ENCODE data around the gene C3. TPM values are rescaled to one million over a fixed set of nuclear protein-coding genes. Genes with fewer than 3 reads are reported as not detected.

C3 gene
- polyA plus RNA-seq, 1 experiment, result 1.8 TPM

DNA sequence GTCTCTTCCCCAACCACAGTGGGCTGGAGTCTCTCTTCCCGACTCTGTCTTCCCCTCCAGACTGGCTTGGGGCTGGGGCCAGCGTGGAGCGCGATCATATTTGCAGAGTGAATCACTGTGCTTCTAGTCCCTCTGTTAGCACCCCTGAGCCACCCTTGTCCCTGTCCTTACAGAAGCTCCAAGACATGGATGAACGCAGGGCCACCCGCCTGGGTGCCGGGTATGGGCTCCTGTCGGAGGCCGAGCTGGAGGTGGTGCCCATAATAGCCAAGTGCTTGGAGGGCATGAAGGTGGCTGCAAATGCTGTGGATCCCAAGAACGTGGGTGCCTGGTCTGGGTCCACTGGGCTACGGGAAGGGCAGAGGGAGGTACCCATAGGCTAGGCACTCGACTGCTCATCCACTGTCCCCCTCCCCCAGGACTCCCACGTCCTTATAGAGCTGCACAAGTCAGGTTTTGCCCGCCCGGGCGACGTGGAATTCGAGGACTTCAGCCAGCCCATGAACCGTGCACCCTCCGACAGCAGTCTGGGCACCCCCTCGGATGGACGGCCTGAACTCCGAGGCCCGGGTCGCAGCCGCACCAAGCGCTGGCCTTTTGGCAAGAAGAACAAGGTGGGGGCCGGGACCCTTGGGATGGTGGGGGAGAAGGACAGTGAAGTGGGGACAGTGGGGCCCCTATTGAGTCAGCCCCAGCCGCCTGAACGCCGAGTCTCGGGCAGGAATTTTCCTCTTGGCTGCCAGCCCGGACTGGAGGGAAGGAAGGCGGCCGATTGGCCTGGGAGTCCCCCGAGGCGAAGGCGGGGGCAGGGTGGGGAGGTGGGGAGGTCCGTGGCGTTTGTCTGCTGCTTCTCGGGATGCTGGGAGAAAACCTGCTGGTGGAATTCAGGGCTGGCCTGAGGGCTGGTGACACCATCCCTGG is 24.2 kb upstream of the C3 start:
- ChIA-PET CTCF (interaction anchor here (1.2 kb wide), 1 partner anchor 119 kb away, joined by 7 read pairs; no protein-coding TSS in a partner anchor), POLR2A (no interaction called here)
- DNase-seq (ENCODE audit: low read depth, low spot score), result peak; percentile 52
- peak overlapping the region; percentile 31 for H3K4me3 ChIP-seq (ENCODE audit: low read depth, low read length)
- H3K9me3 ChIP-seq (ENCODE audit: control insufficient read depth, insufficient read depth, low read length), result no peaks in the 10 kb centered on the region; the same call in 1 of the 2 replicates
- peak overlapping the region; percentile 81 for H3K27ac ChIP-seq (ENCODE audit: low read depth, low read length)
- H3K27me3 ChIP-seq (ENCODE audit: control insufficient read depth, insufficient read depth, low read length), result no peaks in the 10 kb centered on the region
- TF ChIP-seq, protein P1, sequence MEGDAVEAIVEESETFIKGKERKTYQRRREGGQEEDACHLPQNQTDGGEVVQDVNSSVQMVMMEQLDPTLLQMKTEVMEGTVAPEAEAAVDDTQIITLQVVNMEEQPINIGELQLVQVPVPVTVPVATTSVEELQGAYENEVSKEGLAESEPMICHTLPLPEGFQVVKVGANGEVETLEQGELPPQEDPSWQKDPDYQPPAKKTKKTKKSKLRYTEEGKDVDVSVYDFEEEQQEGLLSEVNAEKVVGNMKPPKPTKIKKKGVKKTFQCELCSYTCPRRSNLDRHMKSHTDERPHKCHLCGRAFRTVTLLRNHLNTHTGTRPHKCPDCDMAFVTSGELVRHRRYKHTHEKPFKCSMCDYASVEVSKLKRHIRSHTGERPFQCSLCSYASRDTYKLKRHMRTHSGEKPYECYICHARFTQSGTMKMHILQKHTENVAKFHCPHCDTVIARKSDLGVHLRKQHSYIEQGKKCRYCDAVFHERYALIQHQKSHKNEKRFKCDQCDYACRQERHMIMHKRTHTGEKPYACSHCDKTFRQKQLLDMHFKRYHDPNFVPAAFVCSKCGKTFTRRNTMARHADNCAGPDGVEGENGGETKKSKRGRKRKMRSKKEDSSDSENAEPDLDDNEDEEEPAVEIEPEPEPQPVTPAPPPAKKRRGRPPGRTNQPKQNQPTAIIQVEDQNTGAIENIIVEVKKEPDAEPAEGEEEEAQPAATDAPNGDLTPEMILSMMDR (IDR thresholded peaks at IDR 0.05; ENCODE audit: low read depth, low read length), result no peak

DNA sequence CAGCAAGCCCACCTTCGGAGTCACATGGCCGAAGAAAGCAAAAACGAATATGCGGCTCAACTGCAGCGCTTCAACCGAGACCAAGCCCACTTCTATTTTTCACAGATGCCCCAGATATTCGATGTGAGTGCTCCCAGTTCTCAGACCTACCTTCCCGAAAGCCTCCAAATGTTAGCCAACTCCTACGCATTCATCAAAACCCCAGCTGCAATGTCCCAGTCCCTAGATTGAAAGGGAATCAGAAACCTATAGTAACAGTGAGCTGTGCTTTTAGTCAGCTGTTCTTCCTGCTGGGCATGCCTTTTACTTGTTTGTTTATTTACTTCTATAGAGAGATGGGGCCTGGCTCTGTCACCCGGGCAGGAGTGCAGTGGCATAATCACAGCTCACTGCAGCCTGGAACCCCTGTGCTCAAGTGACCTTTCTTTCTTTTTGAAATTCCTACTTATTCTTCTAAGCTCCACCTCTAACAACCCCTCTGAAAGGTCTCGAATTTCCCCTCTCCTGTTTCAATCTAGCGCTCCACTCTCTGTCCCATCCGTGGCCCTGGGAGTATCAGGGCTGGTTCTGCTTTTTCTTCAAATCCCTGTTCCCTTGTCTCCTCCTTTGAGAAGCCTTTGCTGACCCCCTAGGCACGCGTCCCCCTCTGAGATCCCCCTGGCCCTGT is 23.4 kb upstream of the C3 start:
- POLR2A ChIA-PET, result no interaction called here
- DNase-seq (ENCODE audit: low read depth, low spot score), result no peak
- TF ChIP-seq, protein P1 (IDR thresholded peaks at IDR 0.05; ENCODE audit: low read depth, low read length), result no peak
- no peaks in the 10 kb centered on the region; the same call in 1 of the 2 replicates for H3K9me3 ChIP-seq (ENCODE audit: control insufficient read depth, insufficient read depth, low read length)
- H3K4me3 ChIP-seq (ENCODE audit: low read depth, low read length), result peak overlapping the region; percentile 31
- peak overlapping the region; percentile 81 for H3K27ac ChIP-seq (ENCODE audit: low read depth, low read length)
- no peaks in the 10 kb centered on the region for H3K27me3 ChIP-seq (ENCODE audit: control insufficient read depth, insufficient read depth, low read length)
- CTCF ChIA-PET, result interaction anchor here (1.2 kb wide), 1 partner anchor 120 kb away, joined by 7 read pairs; no protein-coding TSS in a partner anchor

DNA sequence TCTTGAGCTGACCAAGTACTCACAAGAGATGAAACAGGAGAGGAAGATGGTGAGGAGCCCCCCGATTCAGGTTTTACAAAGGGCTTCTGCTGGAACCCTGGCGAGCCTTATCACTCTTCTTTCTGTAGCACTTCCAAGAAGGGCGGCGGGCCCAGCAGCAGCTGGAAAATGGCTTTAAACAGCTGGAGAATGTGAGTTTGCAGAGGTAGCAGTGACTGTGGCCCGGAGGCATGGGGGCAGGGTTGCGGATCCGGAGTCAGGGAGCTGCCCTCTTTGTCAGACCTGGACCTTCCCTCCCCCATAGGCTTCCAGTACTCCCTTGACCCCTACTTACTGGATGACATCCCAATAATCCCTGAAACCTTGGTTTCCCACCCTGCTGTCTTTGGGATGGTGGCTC is 22.6 kb upstream of the C3 start:
- TF ChIP-seq, protein P1 (IDR thresholded peaks at IDR 0.05; ENCODE audit: low read depth, low read length), result no peak
- no peaks in the 10 kb centered on the region; the same call in 1 of the 2 replicates for H3K9me3 ChIP-seq (ENCODE audit: control insufficient read depth, insufficient read depth, low read length)
- no peak overlapping the region for H3K4me3 ChIP-seq (ENCODE audit: low read depth, low read length)
- no peak for DNase-seq (ENCODE audit: low read depth, low spot score)
- POLR2A ChIA-PET, result no interaction called here
- no peaks in the 10 kb centered on the region for H3K27me3 ChIP-seq (ENCODE audit: control insufficient read depth, insufficient read depth, low read length)
- H3K27ac ChIP-seq (ENCODE audit: low read depth, low read length), result no peak overlapping the region
- CTCF ChIA-PET, result no interaction called here

DNA sequence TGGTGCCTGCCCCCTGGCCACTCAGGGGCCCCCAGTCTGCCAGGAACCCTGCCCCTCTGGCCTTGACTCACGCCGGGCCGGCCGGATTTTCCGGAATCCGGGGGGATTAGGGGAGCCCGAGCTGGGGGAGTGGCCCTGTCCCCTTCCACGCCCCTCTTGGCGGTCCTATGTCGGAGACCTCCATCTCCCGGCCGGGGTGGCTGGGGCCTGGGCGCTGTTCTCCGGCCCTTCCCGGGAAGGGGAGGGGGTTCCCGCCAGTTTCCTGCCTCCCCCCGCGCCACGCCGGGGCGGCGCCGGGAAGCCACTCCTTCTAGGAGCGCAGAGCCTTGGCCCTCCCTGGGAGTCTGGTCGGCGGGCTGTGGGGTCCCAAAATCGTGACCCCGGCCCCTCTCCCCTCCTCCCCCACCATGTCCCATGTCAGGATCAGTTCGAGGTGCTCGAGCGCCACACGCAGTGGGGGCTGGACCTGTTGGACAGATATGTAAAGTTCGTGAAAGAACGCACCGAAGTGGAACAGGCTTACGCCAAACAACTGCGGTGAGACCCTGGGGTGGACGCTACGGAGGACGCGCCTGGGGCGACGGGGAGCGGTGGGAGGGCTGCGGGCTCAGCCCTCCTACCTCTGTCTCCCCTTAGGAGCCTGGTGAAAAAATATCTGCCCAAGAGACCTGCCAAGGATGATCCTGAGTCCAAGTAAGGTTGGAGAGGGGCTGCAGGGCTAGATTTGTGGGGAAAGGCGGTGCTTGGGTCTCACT is 20.3 kb upstream of the C3 start:
- POLR2A ChIA-PET, result no interaction called here
- H3K27me3 ChIP-seq (ENCODE audit: control insufficient read depth, insufficient read depth, low read length), result no peaks in the 10 kb centered on the region
- no peak for DNase-seq (ENCODE audit: low read depth, low spot score)
- peak overlapping the region; percentile 31 for H3K27ac ChIP-seq (ENCODE audit: low read depth, low read length)
- H3K4me3 ChIP-seq (ENCODE audit: low read depth, low read length), result peak overlapping the region; percentile 82
- TF ChIP-seq, protein P1 (IDR thresholded peaks at IDR 0.05; ENCODE audit: low read depth, low read length), result no peak
- H3K9me3 ChIP-seq (ENCODE audit: control insufficient read depth, insufficient read depth, low read length), result no peaks in the 10 kb centered on the region; the same call in 1 of the 2 replicates
- CTCF ChIA-PET, result interaction anchor here (0.6 kb wide), 1 partner anchor 31 kb away, joined by 6 read pairs; no protein-coding TSS in a partner anchor

All from AG04450 (cell line).